ENCODE data around the gene CCL28. TPM values are rescaled to one million over a fixed set of nuclear protein-coding genes. Genes with fewer than 3 reads are reported as not detected.

CCL28 gene
- total and polyA plus RNA-seq, 10 of the 15 experiments (the other 5 are each of a cell fraction or from before 2014, with no cell fraction given) = 1.5 to 7.5 (median 4.4) TPM

DNA sequence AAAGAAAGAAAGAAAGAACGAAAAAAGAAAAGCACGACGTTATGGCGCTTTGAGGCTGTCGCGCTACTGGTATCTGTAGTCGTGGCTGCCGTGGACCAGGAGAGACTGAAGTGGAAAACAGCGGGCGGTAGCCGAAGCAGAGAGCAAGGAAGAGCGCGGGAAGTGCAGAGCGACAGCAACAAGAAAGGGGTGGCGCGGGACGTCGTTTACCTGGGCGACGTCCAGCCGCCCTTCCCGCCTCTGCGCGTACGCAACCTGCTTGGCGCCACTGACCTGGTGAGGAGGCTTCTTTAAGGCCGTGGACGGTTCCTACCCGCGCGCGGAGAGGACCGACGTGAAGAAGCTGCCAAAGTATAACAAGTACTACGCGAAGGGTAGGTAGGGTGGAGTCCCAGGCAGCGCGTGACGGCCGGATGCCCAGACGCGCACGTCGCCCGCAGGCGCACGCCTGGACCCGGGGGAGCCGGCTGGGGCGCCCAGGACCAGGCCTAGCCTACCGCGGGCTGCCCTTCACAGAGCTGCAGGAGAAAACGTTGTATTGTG, 15.4 kb downstream of the CCL28 start:
- no peaks in the 10 kb centered on the region for H3K9me3 ChIP-seq (replicated peaks; ENCODE audit: control insufficient read depth, insufficient read depth, low read length)
- no peaks in the 10 kb centered on the region for H3K36me3 ChIP-seq (ENCODE audit: control insufficient read depth in 2 of 2, insufficient read depth in 2 of 2, low read length in 1 of 2)
- H3K4me2 ChIP-seq (ENCODE audit: control insufficient read depth, insufficient read depth) = peak overlapping the region; percentile 90
- ATAC-seq (peak; percentile 94), DNase-seq (ENCODE audit: low read depth, low spot score) (peak; percentile 17), FAIRE-seq (peak; percentile 84)
- no peaks in the 10 kb centered on the region for H3K27me3 ChIP-seq (replicated peaks in 1 of 2; ENCODE audit: control insufficient read depth in 2 of 2, insufficient read depth in 2 of 2, low read length in 1 of 2)
- ChIA-PET CTCF (interaction anchor here (0.7 to 3.5 kb wide), 3 partner anchors 87 to 290 kb away, joined by 3 to 12 read pairs (median 3); partner anchors contain the start of gene TMEM267), SMC1A (ENCODE audit: uncharacterized antibody, unreplicated experiment) (interaction anchor here (1.0 to 3.4 kb wide), 4 partner anchors 10 to 93 kb away, joined by 3 to 11 read pairs (median 3); partner anchors contain the start of gene TMEM267), RAD21 (ENCODE audit: unreplicated experiment) (interaction anchor here (1.4 to 1.8 kb wide), 2 partner anchors 87 to 291 kb away, joined by 3 to 5 read pairs; partner anchors contain the start of gene TMEM267), POLR2A (no interaction called here)
- no TSS peak for BruUV-seq (replicated peaks)
- H3K4me1 ChIP-seq (ENCODE audit: control insufficient read depth, insufficient read depth, low read length) = no peaks in the 10 kb centered on the region
- 26% methylated on average over 53 of the region's 53 CpGs for WGBS (ENCODE audit: insufficient coverage, insufficient replicate concordance, low lambda C conversion rate, missing lambda C conversion rate)
- peak overlapping the region; percentile 70 for H3K9ac ChIP-seq (ENCODE audit: control insufficient read depth, insufficient read depth, low read length)
- H3K27ac ChIP-seq (ENCODE audit: control insufficient read depth, insufficient read depth) = peak overlapping the region; percentile 52
- intact Hi-C loops (cut with micrococcal nuclease; ENCODE audit: unreplicated experiment) = loop anchor here (2.0 to 10.0 kb wide), 2 partner anchors 86 to 208 kb away; partner anchors contain the start of genes NNT and TMEM267
- H2AFZ ChIP-seq (ENCODE audit: control insufficient read depth, low read depth, low read length) = peak overlapping the region; percentile 94
- no peaks in the 10 kb centered on the region for H3K79me2 ChIP-seq (ENCODE audit: control insufficient read depth, insufficient read depth, low read length)
- H4K20me1 ChIP-seq (ENCODE audit: control insufficient read depth, insufficient read depth) = no peaks in the 10 kb centered on the region
- in situ Hi-C loops (cut with MboI) = no loop called here
- peak overlapping the region; percentile 64 for H3K4me3 ChIP-seq
- TF ChIP-seq SP1 (IDR thresholded peaks at IDR 0.05; ENCODE audit: low read depth, low read length) (no peak), NFYA (IDR thresholded peaks at IDR 0.05; ENCODE audit: borderline replicate concordance, low read depth, low read length) (no peak), POLR2AphosphoS5 (IDR thresholded peaks at IDR 0.05; ENCODE audit: low read length) (peak; percentile 35; the same call in 1 of the 2 replicates), TAF1 (IDR thresholded peaks at IDR 0.05; ENCODE audit: borderline replicate concordance, low read depth, low read length) (no peak), NRF1 (conservative IDR thresholded peaks at IDR 0.05; ENCODE audit: low read depth, low read length) (no peak), TCF12 (IDR thresholded peaks at IDR 0.05; ENCODE audit: low read depth, low read length) (no peak), FOXK2 (IDR thresholded peaks at IDR 0.05) (no peak), TCF7 (IDR thresholded peaks at IDR 0.05; ENCODE audit: borderline replicate concordance) (no peak)
- TF ChIP-seq, protein P1, sequence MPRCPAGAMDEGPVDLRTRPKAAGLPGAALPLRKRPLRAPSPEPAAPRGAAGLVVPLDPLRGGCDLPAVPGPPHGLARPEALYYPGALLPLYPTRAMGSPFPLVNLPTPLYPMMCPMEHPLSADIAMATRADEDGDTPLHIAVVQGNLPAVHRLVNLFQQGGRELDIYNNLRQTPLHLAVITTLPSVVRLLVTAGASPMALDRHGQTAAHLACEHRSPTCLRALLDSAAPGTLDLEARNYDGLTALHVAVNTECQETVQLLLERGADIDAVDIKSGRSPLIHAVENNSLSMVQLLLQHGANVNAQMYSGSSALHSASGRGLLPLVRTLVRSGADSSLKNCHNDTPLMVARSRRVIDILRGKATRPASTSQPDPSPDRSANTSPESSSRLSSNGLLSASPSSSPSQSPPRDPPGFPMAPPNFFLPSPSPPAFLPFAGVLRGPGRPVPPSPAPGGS (IDR thresholded peaks at IDR 0.05; ENCODE audit: borderline replicate concordance, insufficient read depth, low read depth, low read length, poor library complexity, severe bottlenecking) = no peak
- TF ChIP-seq, protein P2, sequence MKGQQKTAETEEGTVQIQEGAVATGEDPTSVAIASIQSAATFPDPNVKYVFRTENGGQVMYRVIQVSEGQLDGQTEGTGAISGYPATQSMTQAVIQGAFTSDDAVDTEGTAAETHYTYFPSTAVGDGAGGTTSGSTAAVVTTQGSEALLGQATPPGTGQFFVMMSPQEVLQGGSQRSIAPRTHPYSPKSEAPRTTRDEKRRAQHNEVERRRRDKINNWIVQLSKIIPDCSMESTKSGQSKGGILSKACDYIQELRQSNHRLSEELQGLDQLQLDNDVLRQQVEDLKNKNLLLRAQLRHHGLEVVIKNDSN (IDR thresholded peaks at IDR 0.05; ENCODE audit: borderline replicate concordance, extremely low read length, insufficient read depth, low read depth, low read length) = no peak
- TF ChIP-seq, protein P3, sequence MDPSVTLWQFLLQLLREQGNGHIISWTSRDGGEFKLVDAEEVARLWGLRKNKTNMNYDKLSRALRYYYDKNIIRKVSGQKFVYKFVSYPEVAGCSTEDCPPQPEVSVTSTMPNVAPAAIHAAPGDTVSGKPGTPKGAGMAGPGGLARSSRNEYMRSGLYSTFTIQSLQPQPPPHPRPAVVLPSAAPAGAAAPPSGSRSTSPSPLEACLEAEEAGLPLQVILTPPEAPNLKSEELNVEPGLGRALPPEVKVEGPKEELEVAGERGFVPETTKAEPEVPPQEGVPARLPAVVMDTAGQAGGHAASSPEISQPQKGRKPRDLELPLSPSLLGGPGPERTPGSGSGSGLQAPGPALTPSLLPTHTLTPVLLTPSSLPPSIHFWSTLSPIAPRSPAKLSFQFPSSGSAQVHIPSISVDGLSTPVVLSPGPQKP (IDR thresholded peaks at IDR 0.05; ENCODE audit: low read depth, low read length) = no peak
- TF ChIP-seq, protein P4, sequence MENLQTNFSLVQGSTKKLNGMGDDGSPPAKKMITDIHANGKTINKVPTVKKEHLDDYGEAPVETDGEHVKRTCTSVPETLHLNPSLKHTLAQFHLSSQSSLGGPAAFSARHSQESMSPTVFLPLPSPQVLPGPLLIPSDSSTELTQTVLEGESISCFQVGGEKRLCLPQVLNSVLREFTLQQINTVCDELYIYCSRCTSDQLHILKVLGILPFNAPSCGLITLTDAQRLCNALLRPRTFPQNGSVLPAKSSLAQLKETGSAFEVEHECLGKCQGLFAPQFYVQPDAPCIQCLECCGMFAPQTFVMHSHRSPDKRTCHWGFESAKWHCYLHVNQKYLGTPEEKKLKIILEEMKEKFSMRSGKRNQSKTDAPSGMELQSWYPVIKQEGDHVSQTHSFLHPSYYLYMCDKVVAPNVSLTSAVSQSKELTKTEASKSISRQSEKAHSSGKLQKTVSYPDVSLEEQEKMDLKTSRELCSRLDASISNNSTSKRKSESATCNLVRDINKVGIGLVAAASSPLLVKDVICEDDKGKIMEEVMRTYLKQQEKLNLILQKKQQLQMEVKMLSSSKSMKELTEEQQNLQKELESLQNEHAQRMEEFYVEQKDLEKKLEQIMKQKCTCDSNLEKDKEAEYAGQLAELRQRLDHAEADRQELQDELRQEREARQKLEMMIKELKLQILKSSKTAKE (IDR thresholded peaks at IDR 0.05; ENCODE audit: low read depth, poor library complexity, severe bottlenecking) = no peak
- TF ChIP-seq, protein P5, sequence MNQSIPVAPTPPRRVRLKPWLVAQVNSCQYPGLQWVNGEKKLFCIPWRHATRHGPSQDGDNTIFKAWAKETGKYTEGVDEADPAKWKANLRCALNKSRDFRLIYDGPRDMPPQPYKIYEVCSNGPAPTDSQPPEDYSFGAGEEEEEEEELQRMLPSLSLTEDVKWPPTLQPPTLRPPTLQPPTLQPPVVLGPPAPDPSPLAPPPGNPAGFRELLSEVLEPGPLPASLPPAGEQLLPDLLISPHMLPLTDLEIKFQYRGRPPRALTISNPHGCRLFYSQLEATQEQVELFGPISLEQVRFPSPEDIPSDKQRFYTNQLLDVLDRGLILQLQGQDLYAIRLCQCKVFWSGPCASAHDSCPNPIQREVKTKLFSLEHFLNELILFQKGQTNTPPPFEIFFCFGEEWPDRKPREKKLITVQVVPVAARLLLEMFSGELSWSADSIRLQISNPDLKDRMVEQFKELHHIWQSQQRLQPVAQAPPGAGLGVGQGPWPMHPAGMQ (IDR thresholded peaks at IDR 0.05; ENCODE audit: borderline replicate concordance) = no peak
- TF ChIP-seq, protein P6, sequence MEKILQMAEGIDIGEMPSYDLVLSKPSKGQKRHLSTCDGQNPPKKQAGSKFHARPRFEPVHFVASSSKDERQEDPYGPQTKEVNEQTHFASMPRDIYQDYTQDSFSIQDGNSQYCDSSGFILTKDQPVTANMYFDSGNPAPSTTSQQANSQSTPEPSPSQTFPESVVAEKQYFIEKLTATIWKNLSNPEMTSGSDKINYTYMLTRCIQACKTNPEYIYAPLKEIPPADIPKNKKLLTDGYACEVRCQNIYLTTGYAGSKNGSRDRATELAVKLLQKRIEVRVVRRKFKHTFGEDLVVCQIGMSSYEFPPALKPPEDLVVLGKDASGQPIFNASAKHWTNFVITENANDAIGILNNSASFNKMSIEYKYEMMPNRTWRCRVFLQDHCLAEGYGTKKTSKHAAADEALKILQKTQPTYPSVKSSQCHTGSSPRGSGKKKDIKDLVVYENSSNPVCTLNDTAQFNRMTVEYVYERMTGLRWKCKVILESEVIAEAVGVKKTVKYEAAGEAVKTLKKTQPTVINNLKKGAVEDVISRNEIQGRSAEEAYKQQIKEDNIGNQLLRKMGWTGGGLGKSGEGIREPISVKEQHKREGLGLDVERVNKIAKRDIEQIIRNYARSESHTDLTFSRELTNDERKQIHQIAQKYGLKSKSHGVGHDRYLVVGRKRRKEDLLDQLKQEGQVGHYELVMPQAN (conservative IDR thresholded peaks at IDR 0.05) = no peak
